ENCODE data around the gene RS1.
A peak's percentile ranks its signal among the peaks of the same experiment; 100 is the strongest.

RS1 gene

GRCh38 chrX:18674417-18674787 is 2.5 kb upstream of the RS1 start:
- Histone ChIP-seq H3F3A (ENCODE audit: insufficient read depth) (no peaks in the 10 kb centered on the region), H3K4me2 (ENCODE audit: low read depth, low read length, poor library complexity, severe bottlenecking) (peak overlapping the region; percentile 73), H3K27me3 (ENCODE audit: low read length) (no peaks in the 10 kb centered on the region), H3K9me2 (replicated peaks; ENCODE audit: insufficient read depth, low read length) (no peaks in the 10 kb centered on the region), H3K36me3 (ENCODE audit: low read length) (no peaks in the 10 kb centered on the region), H3K4me3 (ENCODE audit: insufficient read depth, low read length, poor library complexity, severe bottlenecking) (peak overlapping the region; percentile 52), H3K79me2 (ENCODE audit: insufficient read depth, low read length) (no peaks in the 10 kb centered on the region), H3K9me3 (ENCODE audit: insufficient read depth, low read length) (no peaks in the 10 kb centered on the region), H2AFZ (ENCODE audit: low read depth, low read length, severe bottlenecking) (peak overlapping the region; percentile 57), H3K9ac (ENCODE audit: low read length) (peak overlapping the region; percentile 64), H4K20me1 (ENCODE audit: low read depth, low read length) (no peaks in the 10 kb centered on the region), H3K27ac (ENCODE audit: low read depth, low read length) (no peak overlapping the region)
- TF ChIP-seq EZH2phosphoT487 (conservative IDR thresholded peaks at IDR 0.05; ENCODE audit: low read length) (no peak), CTCF (IDR thresholded peaks at IDR 0.05; ENCODE audit: insufficient read depth, low read length, poor library complexity, severe bottlenecking) (no peak)

DNA sequence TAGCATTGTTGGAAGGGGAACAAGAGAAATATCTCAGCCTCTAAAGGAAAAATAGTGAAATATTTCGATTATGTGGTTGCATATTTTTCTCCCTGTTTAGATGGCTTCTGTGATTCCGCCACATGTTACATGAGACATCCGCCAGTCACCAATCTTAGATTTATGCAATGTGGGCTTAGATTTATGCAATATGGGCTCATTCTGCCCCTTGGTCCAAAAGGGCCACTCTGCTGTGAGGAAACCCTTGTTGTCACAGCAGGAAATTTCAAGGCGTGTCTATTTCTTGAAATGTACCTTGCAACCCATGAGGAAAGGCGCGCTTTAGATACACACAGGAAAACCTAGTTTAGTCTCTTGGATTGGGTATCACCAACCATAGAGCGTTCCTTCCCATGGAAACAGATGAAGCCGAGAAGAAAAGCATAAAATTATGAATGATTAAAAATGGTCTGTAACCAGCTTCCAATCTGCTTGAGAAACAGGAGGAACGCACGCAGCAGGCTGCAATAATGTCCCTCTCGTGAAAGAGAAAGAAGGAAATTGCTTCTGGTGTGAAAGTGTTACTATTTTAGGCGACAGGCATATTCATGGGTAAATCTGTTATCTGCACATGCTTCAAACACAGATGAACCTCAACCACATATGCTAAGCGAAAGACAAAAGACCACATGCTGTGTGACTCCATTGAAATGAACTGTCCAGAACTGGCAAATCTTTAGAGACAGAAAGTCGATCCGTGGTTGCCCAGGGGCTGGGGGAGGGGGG is 3.7 kb downstream of the RS1 start:
- Histone ChIP-seq H2AFZ (ENCODE audit: low read depth, low read length, severe bottlenecking) (no peak overlapping the region), H3K9ac (ENCODE audit: low read length) (no peak overlapping the region), H3F3A (ENCODE audit: insufficient read depth) (no peaks in the 10 kb centered on the region), H3K36me3 (ENCODE audit: low read length) (no peaks in the 10 kb centered on the region), H3K4me3 (ENCODE audit: insufficient read depth, low read length, poor library complexity, severe bottlenecking) (no peak overlapping the region), H3K4me2 (ENCODE audit: low read depth, low read length, poor library complexity, severe bottlenecking) (no peak overlapping the region), H4K20me1 (ENCODE audit: low read depth, low read length) (no peaks in the 10 kb centered on the region), H3K79me2 (ENCODE audit: insufficient read depth, low read length) (no peaks in the 10 kb centered on the region), H3K27me3 (ENCODE audit: low read length) (no peaks in the 10 kb centered on the region), H3K27ac (ENCODE audit: low read depth, low read length) (no peak overlapping the region), H3K9me3 (ENCODE audit: insufficient read depth, low read length) (no peaks in the 10 kb centered on the region), H3K9me2 (replicated peaks; ENCODE audit: insufficient read depth, low read length) (no peaks in the 10 kb centered on the region)
- no peak for TF ChIP-seq EZH2phosphoT487 (conservative IDR thresholded peaks at IDR 0.05; ENCODE audit: low read length)
- TF ChIP-seq CTCF (IDR thresholded peaks at IDR 0.05; ENCODE audit: insufficient read depth, low read length, poor library complexity, severe bottlenecking), result no peak

GRCh38 chrX:18666614-18667013 is 5.3 kb downstream of the RS1 start:
- H3F3A ChIP-seq (ENCODE audit: insufficient read depth), result no peaks in the 10 kb centered on the region
- TF ChIP-seq EZH2phosphoT487 (conservative IDR thresholded peaks at IDR 0.05; ENCODE audit: low read length) (no peak), CTCF (IDR thresholded peaks at IDR 0.05; ENCODE audit: insufficient read depth, low read length, poor library complexity, severe bottlenecking) (no peak)
- no peak overlapping the region for H3K9ac ChIP-seq (ENCODE audit: low read length)
- no peak overlapping the region for H3K4me3 ChIP-seq (ENCODE audit: insufficient read depth, low read length, poor library complexity, severe bottlenecking)
- no peak overlapping the region for H3K27ac ChIP-seq (ENCODE audit: low read depth, low read length)
- H3K27me3 ChIP-seq (ENCODE audit: low read length), result no peaks in the 10 kb centered on the region
- no peaks in the 10 kb centered on the region for H3K9me3 ChIP-seq (ENCODE audit: insufficient read depth, low read length)
- no peak overlapping the region for H3K4me2 ChIP-seq (ENCODE audit: low read depth, low read length, poor library complexity, severe bottlenecking)
- H3K9me2 ChIP-seq (replicated peaks; ENCODE audit: insufficient read depth, low read length), result no peaks in the 10 kb centered on the region
- no peaks in the 10 kb centered on the region for H3K79me2 ChIP-seq (ENCODE audit: insufficient read depth, low read length)
- no peak overlapping the region for H2AFZ ChIP-seq (ENCODE audit: low read depth, low read length, severe bottlenecking)
- H4K20me1 ChIP-seq (ENCODE audit: low read depth, low read length), result no peaks in the 10 kb centered on the region
- no peaks in the 10 kb centered on the region for H3K36me3 ChIP-seq (ENCODE audit: low read length)

All from SU-DHL-6 (cell line).